Stimulated activated CD8-positive, alpha-beta memory T cell treated with anti-CD3 and anti-CD28 coated beads, Interleukin-4, amount 100 ng/mL, for 24 hours (primary cell): ENCODE data around the gene CPT1B.

Experiments used
- DNase-seq: peaks from one replicate; pipeline ENCODE4 v3.0.0-alpha.2; 2020; ENCODE audit warnings: low read depth

CPT1B gene

DNA sequence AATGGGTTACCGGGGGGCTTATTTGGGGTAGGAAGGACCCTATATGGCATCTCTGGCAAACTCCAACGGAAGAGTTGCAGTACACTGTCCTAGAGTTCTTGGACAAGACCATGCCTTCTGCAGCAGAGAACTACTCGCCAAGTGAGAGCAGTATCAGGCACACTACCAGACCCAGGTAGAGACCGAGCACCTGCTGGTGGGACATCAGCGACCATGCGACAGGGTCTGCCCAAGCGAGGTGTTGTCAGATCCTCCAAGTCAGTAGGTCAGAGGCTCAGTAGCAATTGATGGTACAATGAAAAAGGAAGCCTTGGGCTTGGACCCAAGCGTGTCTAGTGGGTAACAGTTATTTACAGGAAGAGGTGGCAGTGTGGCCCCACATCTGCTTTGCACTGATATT lies 7.6 kb upstream of the CPT1B start:
- DNase-seq, result no peak

DNA sequence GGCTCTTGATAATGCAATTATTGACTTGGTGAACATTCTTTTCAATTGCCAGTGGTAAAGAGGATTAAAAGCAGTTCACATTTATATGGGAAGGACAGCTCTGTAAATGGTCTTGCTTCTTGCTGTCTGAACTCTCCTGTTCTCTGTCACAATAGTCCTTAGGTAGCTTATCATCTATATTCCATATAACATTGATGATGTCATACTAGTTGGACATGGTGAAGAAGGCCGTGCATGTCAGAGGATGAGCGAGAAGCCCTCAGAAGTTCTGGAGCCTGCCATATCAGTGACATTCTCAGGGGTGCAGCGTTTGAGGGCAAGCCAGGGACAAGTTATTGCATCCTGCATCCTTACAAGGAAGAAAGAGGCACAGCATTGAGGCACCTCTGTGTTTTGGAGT lies 7.0 kb upstream of the CPT1B start:
- DNase-seq, result no peak

DNA sequence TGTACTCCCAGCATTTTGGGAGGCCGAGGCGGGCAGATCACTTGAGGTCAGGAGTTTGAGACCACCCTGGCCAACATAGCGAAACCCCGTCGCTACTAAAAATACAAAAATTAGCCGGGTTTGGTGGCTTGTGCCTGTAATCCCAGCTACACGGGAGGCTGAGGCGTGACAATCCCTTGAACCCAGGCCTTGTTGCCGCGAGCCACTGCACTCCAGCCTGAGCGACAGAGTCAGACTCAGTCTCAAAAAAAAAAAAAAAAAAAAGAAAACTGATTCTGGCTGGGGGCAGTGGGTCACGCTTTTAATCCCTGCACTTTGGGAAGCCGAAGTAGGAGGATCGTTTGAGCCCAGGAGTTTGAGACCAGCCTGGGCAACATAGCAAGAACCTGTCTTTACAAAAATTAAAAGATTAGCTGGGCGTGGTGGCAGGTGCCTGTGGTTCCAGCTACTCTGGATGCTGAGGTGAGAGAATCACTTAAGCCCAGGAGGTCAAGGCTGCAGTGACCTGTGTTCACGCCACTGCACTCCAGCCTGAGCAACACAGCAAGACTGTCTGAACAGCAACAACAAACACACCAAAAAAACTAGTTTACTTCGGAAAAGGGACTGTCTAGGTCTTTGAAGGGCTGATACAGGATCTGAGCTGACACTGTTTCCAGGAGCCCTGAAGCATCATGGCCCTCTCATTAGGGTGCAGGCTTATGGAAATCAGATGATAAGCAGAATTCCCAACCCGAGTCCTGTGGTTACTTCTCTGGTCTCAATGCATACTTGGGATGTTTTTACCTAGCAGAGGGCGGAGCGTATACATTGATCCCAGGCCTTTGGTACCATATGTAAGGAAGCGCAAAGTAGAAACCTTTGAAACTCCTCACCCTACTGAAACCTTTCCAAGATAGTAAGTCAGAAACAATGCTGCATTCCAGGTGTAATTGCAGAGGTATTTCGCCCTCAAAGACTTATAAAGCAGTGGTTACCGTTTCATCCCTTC lies 6.2 kb upstream of the CPT1B start:
- DNase-seq, result no peak

DNA sequence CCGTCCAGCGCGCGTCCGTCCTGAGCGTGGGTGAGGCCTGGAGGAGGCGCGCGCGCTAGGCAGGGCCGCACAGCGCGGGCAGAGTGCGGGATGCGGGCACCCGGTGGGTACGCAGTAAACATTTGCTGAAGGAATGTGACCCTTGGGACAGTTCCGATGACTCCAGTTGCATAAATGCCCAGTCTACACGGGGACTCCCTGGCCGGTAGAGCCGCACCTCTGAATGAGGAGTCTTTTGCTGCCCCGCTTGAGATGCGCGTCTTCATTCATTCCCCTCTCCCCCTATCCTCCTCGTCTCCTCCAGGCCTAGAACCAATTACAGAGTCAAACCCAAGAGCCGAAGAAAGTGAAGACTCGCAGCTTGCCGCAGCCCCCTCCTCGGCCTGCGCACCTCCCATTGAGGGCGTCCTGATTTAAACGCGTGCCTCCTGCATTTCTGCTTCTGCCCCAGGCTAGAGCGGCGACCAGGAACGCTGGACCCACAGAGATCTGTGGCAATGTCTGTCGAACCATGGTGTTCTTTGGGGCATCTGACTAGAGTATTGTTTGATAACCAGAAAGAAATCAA lies 5.2 kb upstream of the CPT1B start:
- no peak for DNase-seq

DNA sequence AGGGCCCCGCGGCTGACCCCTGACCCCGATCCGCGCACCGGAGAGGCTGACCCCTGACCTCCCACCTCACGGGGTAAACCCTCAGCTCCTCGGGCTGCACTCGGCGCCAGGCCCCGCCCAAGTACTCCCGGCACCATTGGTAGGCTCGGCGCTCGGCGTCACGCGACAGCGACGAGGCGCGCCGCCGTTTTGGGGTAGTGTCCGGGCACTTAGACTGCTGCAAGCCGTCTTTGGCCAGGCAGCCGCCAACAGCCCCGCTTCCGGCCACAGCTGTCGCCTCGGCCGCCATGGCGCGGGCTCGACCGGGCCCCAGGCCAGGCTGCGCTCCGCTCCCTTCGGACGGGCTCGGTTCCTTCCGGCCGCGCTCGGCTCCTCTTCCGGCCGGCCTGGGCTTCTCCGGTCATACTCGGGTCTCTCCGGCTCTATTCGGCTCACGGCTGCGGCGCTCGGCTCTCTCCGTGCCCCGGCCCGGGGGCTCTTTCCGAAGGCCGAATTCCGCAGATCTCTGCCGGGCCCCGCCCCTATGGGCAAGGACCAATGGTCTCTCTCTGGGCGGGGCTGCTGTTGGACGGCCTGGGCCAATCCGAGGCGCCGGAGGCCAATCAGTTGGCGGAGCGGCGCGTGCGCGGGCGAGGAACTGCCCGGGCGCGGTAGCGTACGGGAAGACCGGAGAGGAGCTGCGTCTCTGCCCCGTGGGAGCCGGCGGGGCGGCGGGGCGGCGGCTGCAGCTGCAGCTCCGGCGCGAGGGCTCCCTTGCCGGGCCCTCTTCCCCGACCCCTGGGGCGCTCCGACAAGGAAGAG lies 4.5 kb upstream of the CPT1B start, which contains the start of gene CHKB:
Gene CHKB, minus strand, starts transcription at position 357 of the 801 bp plus-strand sequence. Its CDS starts 68 bp downstream, at position 289.
- peak; percentile 99 for DNase-seq

DNA sequence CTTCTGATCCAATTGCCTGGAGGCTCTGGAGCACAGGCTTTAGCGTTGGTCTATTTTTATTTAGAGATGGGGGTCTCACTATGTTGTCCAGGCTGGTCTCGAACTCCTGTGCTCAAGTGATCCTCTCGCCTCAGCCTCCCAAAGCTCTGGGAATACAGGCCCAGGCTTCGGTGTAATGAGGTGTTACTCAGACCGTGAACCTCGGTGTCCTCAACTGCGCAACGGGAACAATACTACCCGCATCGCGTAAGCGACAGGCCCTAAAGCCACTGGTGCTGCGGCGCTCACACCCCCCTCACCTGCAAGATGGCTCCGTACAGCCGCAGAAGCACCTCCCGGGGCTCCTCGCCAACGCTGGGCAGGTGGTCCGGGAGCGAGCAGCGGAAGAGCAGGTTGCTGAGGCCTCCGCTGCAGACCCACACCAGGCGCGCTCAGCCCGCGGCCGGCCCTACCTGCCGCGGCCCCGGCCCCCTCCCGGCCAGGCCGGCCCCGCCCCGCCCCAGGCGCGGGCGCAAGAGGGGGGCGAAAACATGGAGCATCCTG lies 3.8 kb upstream of the CPT1B start:
- no peak for DNase-seq

DNA sequence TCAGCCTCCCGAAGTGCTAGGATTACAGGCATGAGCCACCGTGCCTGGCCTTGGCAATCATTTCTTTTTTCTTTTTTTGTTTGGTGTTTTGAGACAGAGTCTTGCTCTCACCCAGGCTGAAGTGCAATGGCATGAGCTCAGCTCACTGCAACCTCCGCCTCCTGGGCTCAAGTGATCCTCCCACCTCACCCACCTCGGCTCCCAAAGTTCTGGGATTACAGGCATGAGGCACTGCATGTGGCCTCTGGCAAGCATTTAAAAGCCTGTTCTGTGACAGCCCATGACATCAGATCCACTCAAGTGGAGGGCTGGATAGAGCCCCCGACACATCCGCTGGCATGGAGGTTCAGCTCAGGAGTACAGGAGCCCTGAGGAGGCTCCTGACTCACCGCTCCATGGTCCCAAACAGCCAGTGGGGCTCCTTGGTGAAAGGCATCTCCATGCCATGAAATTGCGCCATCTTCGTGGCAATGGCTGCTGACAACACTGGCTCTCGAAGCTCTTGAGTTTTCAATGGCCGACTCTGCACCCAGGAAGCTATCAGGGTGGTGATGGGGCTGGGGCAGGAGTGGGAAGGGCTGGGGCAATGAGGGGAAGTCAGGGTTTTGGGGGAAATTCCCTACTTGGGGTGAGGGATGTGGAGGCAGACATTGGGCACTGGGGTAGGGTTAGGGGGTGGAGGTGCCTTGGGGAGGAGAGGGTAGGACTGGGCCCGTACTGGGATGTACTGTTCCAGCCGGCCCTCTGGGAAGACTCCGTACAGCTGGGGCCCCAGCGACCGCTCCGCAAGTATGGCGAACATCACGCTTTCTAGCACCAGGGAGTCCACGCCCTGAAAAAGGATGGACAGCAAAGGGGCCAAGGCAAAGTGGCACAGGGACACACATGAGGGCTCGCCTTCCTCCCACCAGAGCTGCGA lies 3.1 kb upstream of the CPT1B start:
- DNase-seq, result no peak

DNA sequence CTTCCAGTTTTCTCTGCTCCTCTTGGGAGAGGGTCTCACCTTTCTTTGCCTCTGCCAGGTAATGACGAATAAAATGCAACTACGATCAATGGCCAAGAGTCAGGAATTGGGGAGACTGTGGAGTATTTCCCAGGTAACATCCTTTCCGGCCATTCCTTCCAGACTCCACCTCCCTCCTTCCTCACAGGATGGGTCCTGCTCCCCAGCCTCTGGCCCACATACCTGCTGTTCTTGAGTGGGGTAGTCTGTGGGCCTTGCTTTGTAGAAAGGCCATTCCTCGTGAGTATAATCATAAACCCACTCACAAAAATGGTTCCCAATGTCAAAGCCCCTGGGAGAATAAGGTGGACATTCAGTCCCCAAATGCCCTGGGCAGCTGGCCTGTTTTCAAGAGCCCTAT lies 1.5 kb upstream of the CPT1B start:
- DNase-seq, result no peak

DNA sequence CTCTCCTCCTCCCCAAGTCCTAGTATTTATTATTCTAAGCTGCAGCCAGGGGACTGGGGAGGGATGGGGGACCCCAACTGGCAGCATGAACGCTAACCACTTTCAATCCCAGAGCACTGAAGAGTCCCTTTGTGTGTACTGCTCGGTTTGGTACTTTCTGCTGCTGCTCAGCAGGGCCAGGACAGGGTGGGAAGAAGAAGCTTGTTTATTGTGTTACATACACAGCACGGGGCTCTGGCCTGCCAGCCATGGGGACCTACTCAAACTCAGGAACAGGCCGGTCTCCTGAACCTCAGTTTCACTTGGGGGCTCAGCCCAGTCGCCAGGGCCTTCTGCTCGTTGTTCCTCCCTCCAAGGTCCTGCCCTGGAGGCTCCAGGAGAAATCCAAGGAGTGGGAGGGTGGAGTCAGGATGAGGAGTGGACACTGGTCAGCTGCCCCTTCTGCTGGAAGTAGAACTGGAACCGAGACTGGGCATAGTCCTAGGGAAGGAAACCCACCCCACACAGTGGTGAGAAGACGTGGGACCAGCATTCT lies 616 bp upstream of the CPT1B start:
- DNase-seq, result no peak

DNA sequence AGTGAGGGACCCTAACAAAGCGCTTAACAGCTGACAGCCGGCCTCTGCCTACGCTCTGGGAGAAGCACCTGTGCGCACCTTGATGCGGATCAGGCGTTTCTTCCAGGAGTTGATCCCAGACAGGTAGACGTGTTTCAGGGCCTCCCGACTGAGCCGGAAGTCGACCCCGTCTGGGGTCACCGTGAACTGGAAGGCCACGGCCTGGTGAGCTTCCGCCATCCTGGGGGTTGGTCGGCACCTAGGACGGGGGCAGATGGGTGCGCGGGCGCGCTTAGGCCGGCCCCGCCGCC lies 585 bp downstream of the CPT1B start:
- DNase-seq, result no peak

DNA sequence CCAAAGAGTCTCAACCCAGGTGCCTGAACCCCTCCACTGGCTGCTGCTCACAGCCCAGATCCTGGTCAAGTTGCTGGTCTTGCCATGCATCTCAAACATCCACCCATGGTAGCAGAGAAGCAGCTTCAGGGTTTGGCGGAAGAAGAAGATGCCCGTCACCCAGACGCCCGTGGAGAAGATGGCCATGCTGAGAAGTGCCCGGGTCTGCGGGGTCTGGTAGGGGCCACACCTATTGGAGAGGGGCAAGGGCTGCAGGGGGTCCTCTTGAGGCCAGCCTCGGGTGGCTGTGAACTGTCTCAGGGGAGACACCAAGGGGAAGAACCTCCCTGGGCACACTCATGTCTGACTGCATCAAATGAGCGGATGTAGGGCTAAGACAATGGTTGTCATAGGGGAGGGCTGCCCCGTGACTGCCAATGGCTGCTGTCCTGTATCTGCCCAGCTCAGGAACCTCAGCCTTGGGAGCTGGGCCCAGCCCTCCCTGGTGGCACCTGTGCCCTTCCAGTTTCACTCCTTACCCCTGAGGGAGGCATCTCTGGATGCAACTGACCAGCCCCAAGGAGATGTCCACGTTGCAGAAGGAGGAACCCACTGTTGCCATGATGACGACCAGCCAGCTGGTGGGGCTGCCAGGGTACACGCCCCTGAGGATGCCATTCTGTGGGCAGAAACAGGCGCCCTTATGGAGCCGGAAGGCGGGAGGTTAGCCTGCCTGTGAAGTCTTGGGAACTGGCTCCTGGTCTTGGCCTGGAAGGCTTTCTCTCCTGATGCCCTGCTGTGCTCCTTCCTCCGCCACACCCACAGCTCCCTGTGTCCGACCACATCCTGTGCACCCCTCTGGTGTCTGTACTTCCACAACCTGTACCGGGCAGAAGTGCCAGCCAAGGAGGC lies 1.2 kb downstream of the CPT1B start:
- no peak for DNase-seq

DNA sequence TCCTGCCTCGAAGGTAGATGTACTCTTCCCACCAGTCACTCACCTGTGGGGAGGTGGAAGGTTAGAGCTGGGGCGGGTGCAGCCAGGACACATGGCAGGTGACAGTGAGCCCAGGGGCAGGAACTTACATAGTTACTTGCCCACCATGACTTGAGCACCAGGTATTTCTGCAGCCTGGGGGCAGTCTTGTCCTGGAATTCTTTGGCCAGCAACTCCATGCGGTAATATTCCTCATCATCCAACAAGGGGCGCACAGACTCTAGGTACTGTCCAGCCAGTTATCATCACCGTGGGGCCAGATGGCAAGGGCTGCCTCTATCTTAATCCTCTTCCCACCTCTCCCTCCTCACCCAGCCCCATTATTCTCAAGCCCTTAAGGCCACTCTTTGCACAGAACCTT lies 2.2 kb downstream of the CPT1B start:
- DNase-seq, result no peak

DNA sequence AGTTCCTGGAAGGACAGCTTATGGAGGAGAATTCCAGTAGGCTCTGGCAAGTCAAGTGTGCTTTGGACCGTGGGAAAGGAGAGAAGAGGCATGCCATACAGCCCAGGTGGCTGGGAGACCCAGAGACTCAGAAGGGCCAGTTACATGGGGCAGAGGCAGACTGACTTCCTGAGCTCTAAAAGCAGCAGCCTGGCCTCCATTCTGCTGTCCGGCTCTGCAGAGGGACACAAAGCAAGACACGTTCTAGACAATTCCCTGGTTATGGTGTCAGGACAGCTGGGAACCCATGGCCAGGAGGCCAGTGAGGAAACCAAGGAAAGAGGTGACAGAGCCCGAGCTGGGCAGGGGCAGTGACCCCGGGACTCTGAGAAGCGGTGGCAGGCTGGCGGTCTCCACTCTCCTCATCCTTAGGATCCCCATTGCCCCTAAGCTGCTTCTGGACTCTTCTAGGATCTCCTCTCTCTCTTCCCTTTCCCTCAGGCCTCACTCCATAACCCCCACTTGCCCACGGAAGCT lies 2.7 kb downstream of the CPT1B start:
- no peak for DNase-seq

DNA sequence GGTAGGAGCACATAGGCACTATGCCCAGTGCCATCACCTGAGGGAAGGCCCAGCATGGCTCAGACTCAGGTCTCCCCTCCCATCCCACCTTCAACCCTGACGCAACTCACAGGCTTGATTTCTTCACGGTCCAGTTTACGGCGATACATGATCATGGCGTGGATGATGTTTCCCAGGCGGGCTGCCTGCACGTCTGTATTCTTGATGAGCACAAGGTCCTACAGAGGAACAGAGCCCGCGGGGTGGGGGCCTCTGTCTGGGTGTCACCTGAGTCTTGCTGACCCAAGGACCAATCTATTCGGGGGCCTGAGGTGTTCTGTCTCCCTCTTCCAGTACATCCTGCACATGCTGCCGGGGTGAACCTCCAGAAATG lies 3.9 kb downstream of the CPT1B start:
- DNase-seq, result no peak

DNA sequence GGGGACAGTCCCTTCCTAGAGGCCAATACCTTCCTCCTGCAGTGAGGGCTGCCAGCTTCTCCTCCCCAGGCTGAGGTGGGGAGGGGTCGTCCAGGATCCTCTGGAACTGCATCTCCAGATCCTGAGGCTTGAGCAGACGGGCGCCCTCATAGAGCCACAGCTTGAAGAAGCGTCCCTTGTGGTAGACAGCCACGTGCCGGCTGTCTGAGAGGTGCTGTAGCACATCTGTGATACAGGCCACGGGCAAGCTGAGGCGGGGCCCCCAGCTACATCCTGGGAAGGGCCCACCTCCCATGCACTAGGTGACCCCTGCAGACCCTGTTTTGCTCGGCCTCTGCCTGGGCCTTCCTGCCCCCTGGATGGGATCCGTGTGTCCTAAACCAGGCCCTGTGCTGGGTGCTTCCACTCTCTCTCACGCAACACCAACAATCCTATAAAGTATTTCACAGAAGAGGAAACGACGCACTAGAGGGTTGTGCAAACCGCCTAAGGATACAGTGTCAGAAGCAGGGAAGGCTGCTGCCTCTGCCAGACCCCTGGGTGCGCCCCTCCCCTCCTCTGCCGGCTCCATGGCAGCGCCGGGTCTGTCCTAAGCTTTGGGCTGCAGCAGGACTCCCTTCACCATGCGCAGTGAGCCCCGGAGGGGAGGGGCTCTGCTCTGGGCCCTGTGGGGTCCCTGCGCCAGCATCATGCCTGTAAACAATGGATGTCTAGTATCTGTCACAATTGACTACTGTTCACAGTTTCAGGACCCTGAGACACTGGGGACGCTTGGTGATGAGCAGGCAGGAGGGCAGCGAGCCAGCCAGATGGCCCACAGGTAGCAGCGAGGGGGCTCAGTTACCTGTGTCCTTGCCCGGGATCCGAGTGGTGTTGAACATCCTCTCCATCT lies 4.5 kb downstream of the CPT1B start:
- no peak for DNase-seq

DNA sequence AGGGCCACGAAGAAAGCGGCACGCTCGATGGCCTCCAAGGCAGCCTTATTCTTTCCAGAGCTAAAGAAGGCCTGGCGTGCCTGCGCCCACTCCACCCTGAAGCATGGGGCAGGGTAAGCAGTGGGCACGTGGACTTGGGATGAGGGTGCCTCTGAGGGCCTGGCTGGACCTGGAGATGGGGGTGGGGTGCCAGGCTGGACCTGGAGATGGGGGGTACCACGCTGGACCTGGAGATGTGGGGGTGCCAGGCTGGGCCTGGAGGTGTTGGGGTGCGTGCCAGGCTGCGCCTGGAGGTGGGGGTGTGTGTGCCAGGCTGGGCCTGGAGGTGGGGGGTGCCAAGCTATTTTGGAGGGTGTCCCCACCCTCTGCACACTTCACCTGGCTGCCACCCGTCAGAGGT lies 5.3 kb downstream of the CPT1B start:
- no peak for DNase-seq

DNA sequence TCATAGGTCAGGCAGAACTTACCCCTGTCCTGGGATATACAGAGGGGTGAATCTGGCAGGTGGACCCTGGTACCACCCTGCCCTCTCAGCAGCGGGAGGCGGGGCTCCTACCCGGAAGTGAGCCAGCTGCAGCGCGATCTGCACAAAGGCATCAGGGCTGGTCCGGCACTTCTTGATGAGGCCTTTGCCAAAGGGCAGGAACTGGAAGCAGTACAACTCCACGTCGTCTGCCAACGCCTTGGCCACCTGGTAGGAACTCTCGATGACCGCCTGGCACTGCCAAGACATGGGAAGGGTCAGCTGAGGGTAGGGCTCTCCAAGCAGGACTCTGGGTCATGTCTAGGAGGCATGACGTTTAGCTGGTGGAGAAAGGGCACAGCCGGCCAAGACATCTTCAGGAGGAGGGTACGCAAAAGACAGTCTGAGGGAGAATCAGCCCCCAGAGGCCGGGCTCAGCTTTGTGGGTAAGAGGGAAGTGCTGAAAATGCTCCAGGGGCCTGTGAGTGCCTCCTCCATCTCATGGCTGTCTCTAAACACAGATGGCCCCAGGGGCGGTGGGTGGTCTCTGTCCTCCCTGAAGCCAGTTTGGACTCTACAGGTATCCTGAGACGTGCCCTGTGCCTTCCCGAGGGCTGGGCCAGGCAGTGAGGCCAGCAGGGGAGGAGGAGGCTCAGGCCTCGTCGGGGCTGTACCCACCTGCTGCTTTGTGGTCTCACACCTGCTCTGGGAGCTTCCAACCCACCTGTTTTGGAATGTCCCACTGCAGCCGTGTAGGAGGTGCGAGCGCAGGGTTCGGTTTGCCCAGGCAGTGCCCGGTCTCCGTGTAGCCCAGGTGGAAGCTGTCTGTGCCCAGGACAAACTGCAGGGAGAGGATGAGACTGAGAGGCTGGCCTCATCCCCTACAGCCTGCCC lies 6.7 kb downstream of the CPT1B start:
- no peak for DNase-seq

DNA sequence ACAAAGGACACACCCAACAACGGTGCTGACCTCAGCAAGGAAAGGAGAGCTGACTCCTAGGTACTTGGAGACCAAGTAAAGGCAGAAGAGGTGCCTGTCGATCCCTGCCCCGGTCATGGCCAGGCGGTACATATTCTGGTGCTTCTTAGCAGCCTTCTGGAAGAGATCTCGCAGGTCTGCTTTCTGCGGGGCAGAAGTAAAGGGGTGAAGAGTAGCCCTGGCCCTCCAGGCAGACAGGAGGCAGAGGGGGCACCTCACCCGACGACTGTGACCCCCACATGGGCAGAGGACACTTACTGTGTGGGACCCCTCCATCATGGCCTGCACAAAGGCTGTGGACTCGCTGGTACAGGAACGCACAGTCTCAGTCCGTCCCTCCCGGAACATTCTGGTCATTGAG lies 7.4 kb downstream of the CPT1B start:
- DNase-seq, result no peak
